Neural cell (in vitro differentiated cells): Measurements from ENCODE around the gene RYR3. TPM values are rescaled to one million over a fixed set of nuclear protein-coding genes. Genes with fewer than 3 reads are reported as not detected.

Experiments used
- H2AFZ ChIP-seq: fragments of 200-600, 300-800 bp; sonication (generic), shearing (Covaris generic); 2 replicates; pipeline ENCODE4 v1.6.0; 2014; ENCODE audit warnings: low read depth, mild to moderate bottlenecking, antibody characterized with exemption, low read length, moderate library complexity
- H3F3A ChIP-seq: fragments of 200-600 bp; shearing (Covaris generic); 2 replicates; pipeline ENCODE4 v1.6.1; 2016; ENCODE audit warnings: mild to moderate bottlenecking, moderate library complexity, mixed read lengths, antibody characterized with exemption, low read length; ENCODE audit not compliant: insufficient read depth, poor library complexity, severe bottlenecking
- H3K27ac ChIP-seq: fragments of 200-600, 300-800 bp; sonication (generic), shearing (Covaris generic); 2 replicates; pipeline ENCODE4 v1.5.1; 2014; ENCODE audit warnings: mild to moderate bottlenecking, low read length, moderate library complexity
- H3K27me3 ChIP-seq: fragments of 300-800, 200-600 bp; sonication (generic), shearing (Covaris generic); 2 replicates; pipeline ENCODE4 v1.6.0; 2014; ENCODE audit warnings: mild to moderate bottlenecking, low read depth, low read length, moderate library complexity; ENCODE audit not compliant: insufficient read depth
- H3K36me3 ChIP-seq: fragments of 300-800, 200-600 bp; sonication (generic), shearing (Covaris generic); 2 replicates; pipeline ENCODE4 v1.5.1; 2014; ENCODE audit warnings: mild to moderate bottlenecking, antibody characterized with exemption, low read length, moderate library complexity; ENCODE audit not compliant: insufficient read depth
- H3K4me2 ChIP-seq: fragments of 300-800, 200-600 bp; sonication (generic), shearing (Covaris generic); 2 replicates; pipeline ENCODE4 v1.6.0; 2014; ENCODE audit warnings: mild to moderate bottlenecking, low read length
- H3K4me3 ChIP-seq: fragments of 300-800, 200-600 bp; sonication (generic), shearing (Covaris generic); 2 replicates; pipeline ENCODE4 v1.5.1; 2014; ENCODE audit warnings: mild to moderate bottlenecking, low read length, moderate library complexity
- H3K79me2 ChIP-seq: fragments of 200-600 bp; shearing (Covaris generic); replicated peaks from 2 replicates; pipeline ENCODE4 v1.6.0; 2014; ENCODE audit warnings: mild to moderate bottlenecking, low read length, moderate library complexity; ENCODE audit not compliant: insufficient read depth
- H3K9ac ChIP-seq: fragments of 300-800, 200-600 bp; sonication (generic), shearing (Covaris generic); 2 replicates; pipeline ENCODE4 v1.6.1; 2016; ENCODE audit warnings: mild to moderate bottlenecking, low read length, mixed read lengths
- H3K9me2 ChIP-seq: fragments of 200-600 bp; shearing (Covaris generic); 2 replicates; pipeline ENCODE4 v1.6.1; 2016; ENCODE audit warnings: mild to moderate bottlenecking, low read length, mixed read lengths; ENCODE audit not compliant: insufficient read depth
- H3K9me3 ChIP-seq: fragments of 200-600, 300-800 bp; sonication (generic), shearing (Covaris generic); 2 replicates; pipeline ENCODE4 v1.6.1; 2016; ENCODE audit warnings: mild to moderate bottlenecking, mixed run types, low read length, moderate library complexity, mixed read lengths
- H4K20me1 ChIP-seq: fragments of 200-600 bp; shearing (Covaris generic); 2 replicates; pipeline ENCODE4 v1.6.1; 2016; ENCODE audit warnings: mild to moderate bottlenecking, mixed run types; ENCODE audit not compliant: insufficient read depth
- CTCF ChIP-seq: fragments of 450-650 bp; IDR thresholded peaks from 2 replicates; pipeline ENCODE4 v1.5.1; 2014; ENCODE audit warnings: antibody characterized with exemption, mild to moderate bottlenecking, moderate library complexity; ENCODE audit not compliant: poor library complexity, severe bottlenecking
- EP300 ChIP-seq: fragments of 450-650 bp; conservative IDR thresholded peaks from 2 replicates; pipeline ENCODE4 v1.6.1; 2014; ENCODE audit warnings: antibody characterized with exemption, mild to moderate bottlenecking, moderate library complexity; ENCODE audit not compliant: poor library complexity, severe bottlenecking
- EZH2 ChIP-seq: fragments of 200-600, 300-800 bp; shearing (Covaris generic), sonication (generic); IDR thresholded peaks from 2 replicates; pipeline ENCODE4 v1.6.1; 2014; ENCODE audit warnings: antibody characterized with exemption, low read length, borderline replicate concordance, mild to moderate bottlenecking; ENCODE audit not compliant: insufficient read depth, poor library complexity, severe bottlenecking
- MXI1 ChIP-seq: fragments of 450-650 bp; conservative IDR thresholded peaks from 2 replicates; pipeline ENCODE4 v1.6.1; 2014; ENCODE audit warnings: antibody characterized with exemption, mild to moderate bottlenecking; ENCODE audit not compliant: poor library complexity, severe bottlenecking
- POLR2AphosphoS5 ChIP-seq: IDR thresholded peaks from 2 replicates; pipeline ENCODE4 v1.6.1; 2012
- RAD21 ChIP-seq: fragments of 450-650 bp; conservative IDR thresholded peaks from 2 replicates; pipeline ENCODE4 v1.6.1; 2014; ENCODE audit warnings: antibody characterized with exemption, mild to moderate bottlenecking, moderate library complexity
- REST ChIP-seq: IDR thresholded peaks from 2 replicates; pipeline ENCODE4 v1.6.1; 2012; ENCODE audit warnings: borderline replicate concordance
- SMC3 ChIP-seq: fragments of 450-650 bp; conservative IDR thresholded peaks from 2 replicates; pipeline ENCODE4 v1.6.1; 2014; ENCODE audit warnings: antibody characterized with exemption, mild to moderate bottlenecking, moderate library complexity; ENCODE audit not compliant: poor library complexity
- TAF1 ChIP-seq: IDR thresholded peaks from 2 replicates; pipeline ENCODE4 v1.6.1; 2012; ENCODE audit warnings: low read depth
- polyA plus RNA-seq: library from polyadenylated mRNA; depleted of rRNA; stranded (reverse); fragments of >200 nt; gene quantifications from 2 replicates; pipeline ENCODE4 v1.2.3, GENCODE V29; 2014

The RYR3 gene
- polyA plus RNA-seq, 1 donor from 2014 or later, result 12.6 TPM

- Histone ChIP-seq H3K36me3 (no peaks in the 10 kb centered on the region), H3K9me3 (no peaks in the 10 kb centered on the region), H3F3A (no peaks in the 10 kb centered on the region), H4K20me1 (no peaks in the 10 kb centered on the region), H3K79me2 (no peaks in the 10 kb centered on the region), H3K27me3 (no peaks in the 10 kb centered on the region), H3K4me2 (no peak overlapping the region), H3K27ac (no peak overlapping the region), H3K9me2 (no peaks in the 10 kb centered on the region), H2AFZ (no peak overlapping the region), H3K9ac (no peak overlapping the region), H3K4me3 (no peak overlapping the region)
- TF ChIP-seq EP300, result no peak
- no peak for TF ChIP-seq CTCF
- TF ChIP-seq RAD21, result no peak
- no peak for TF ChIP-seq REST
- TF ChIP-seq POLR2AphosphoS5, result no peak
- no peak for TF ChIP-seq MXI1
These were observed 113.3 kb downstream of the RYR3 start for GRCh38 chr15:33424025-33424424.

GRCh38 chr15:33425142-33425541 is 114.4 kb downstream of the RYR3 start:
- no peak for TF ChIP-seq TAF1
- no peak for TF ChIP-seq MXI1
- TF ChIP-seq REST, result no peak
- no peak for TF ChIP-seq EZH2
- TF ChIP-seq POLR2AphosphoS5, result no peak
- TF ChIP-seq SMC3, result no peak
- no peak for TF ChIP-seq RAD21
- TF ChIP-seq EP300, result no peak
- TF ChIP-seq CTCF, result no peak
- no peak overlapping the region for H3K4me3 ChIP-seq
- no peak overlapping the region for H2AFZ ChIP-seq
- H3K4me2 ChIP-seq, result no peak overlapping the region
- no peaks in the 10 kb centered on the region for H3K36me3 ChIP-seq
- no peaks in the 10 kb centered on the region for H3K9me3 ChIP-seq
- no peaks in the 10 kb centered on the region for H4K20me1 ChIP-seq
- H3K27me3 ChIP-seq, result no peaks in the 10 kb centered on the region
- no peak overlapping the region for H3K27ac ChIP-seq
- H3K79me2 ChIP-seq, result no peaks in the 10 kb centered on the region
- H3F3A ChIP-seq, result no peaks in the 10 kb centered on the region
- H3K9me2 ChIP-seq, result no peaks in the 10 kb centered on the region
- H3K9ac ChIP-seq, result no peak overlapping the region
